ENCODE data around the gene XRCC6. TPM values are rescaled to one million over a fixed set of nuclear protein-coding genes. Genes with fewer than 3 reads are reported as not detected.

Gene XRCC6
- total and polyA plus RNA-seq, 2 of the 13 experiments (the other 11 are each of a cell fraction or from before 2014, with no cell fraction given), result 124 to 625 TPM

- TF ChIP-seq HNRNPLL (IDR thresholded peaks at IDR 0.05; ENCODE audit: low read depth, low read length, poor library complexity, severe bottlenecking) (peak; percentile 94), MIER3 (CRISPR knock-in tag; IDR thresholded peaks at IDR 0.05; ENCODE audit: borderline replicate concordance) (no peak), POLR2G (IDR thresholded peaks at IDR 0.05; ENCODE audit: low read depth, low read length) (peak; percentile 94), ZBTB2 (CRISPR knock-in tag; IDR thresholded peaks at IDR 0.05; ENCODE audit: low read depth) (peak; percentile 76), ZNF879 (CRISPR knock-in tag; IDR thresholded peaks at IDR 0.05) (0 out of 2 replicates have a peak, but pooled peaks have one; percentile 13), ZNF280D (CRISPR knock-in tag; IDR thresholded peaks at IDR 0.05) (no peak), ZFP82 (CRISPR knock-in tag; IDR thresholded peaks at IDR 0.05; ENCODE audit: borderline replicate concordance) (0 out of 2 replicates have a peak, but pooled peaks have one; percentile 67), ZNF574 (CRISPR knock-in tag; IDR thresholded peaks at IDR 0.05) (peak; percentile 86), ZNF232 (CRISPR knock-in tag; IDR thresholded peaks at IDR 0.05; ENCODE audit: borderline replicate concordance) (0 out of 2 replicates have a peak, but pooled peaks have one; percentile 50), RBFOX2 (IDR thresholded peaks at IDR 0.05; ENCODE audit: low read depth, low read length) (peak; percentile 91), RFXAP (CRISPR knock-in tag; IDR thresholded peaks at IDR 0.05; ENCODE audit: borderline replicate concordance) (no peak), HDAC2 (CRISPR knock-in tag; IDR thresholded peaks at IDR 0.05) (peak; percentile 74), ZNF672 (CRISPR knock-in tag; IDR thresholded peaks at IDR 0.05) (no peak), IRF9 (CRISPR knock-in tag; IDR thresholded peaks at IDR 0.05; ENCODE audit: borderline replicate concordance) (no peak), GATA4 (IDR thresholded peaks at IDR 0.05; ENCODE audit: borderline replicate concordance, low read depth) (peak; percentile 75; the same call in 1 of the 2 replicates), MTF2 (CRISPR knock-in tag; IDR thresholded peaks at IDR 0.05; ENCODE audit: borderline replicate concordance) (no peak), LBX2 (CRISPR knock-in tag; IDR thresholded peaks at IDR 0.05; ENCODE audit: borderline replicate concordance) (no peak)
These were observed 67.5 kb downstream of the XRCC6 start, which contains the start of gene SNU13 (continued) for GRCh38 chr22:41688365-41689211.
